HepG2 (cell line): Measurements from ENCODE around the gene AFDN. TPM values are rescaled to one million over a fixed set of nuclear protein-coding genes. Genes with fewer than 3 reads are reported as not detected.

Source experiments
- AGO2 ChIP-seq: fragments of 200-400 bp; formaldehyde crosslinking; optimal IDR thresholded peaks from 2 replicates; pipeline ENCODE3; 2017; ENCODE audit warnings: mild to moderate bottlenecking, low read depth, low read length, moderate library complexity
- BRD4 ChIP-seq: sonication (generic); formaldehyde crosslinking; IDR thresholded peaks from 2 replicates; pipeline ENCODE4 v1.4.0; 2020; ENCODE audit warnings: missing genetic modification reagents
- ELF1 ChIP-seq: sonication (generic); formaldehyde crosslinking; IDR thresholded peaks from 2 replicates; pipeline ENCODE4 v1.4.0; 2020; ENCODE audit warnings: missing genetic modification reagents
- FIP1L1 ChIP-seq: fragments of 200-400 bp; formaldehyde crosslinking; IDR thresholded peaks from 2 replicates; pipeline ENCODE4 v1.6.1; 2018; ENCODE audit warnings: low read depth, mild to moderate bottlenecking, low read length, moderate library complexity, borderline replicate concordance; ENCODE audit not compliant: insufficient read depth
- GPN1 ChIP-seq: sonication (generic); formaldehyde crosslinking; IDR thresholded peaks from 2 replicates; pipeline ENCODE4 v1.5.1; 2020; ENCODE audit warnings: missing genetic modification reagents, borderline replicate concordance
- HOXA5 ChIP-seq: sonication (generic); formaldehyde crosslinking; IDR thresholded peaks from 2 replicates; pipeline ENCODE4 v1.4.0; 2020; ENCODE audit warnings: missing genetic modification reagents
- HOXA9 ChIP-seq: sonication (generic); formaldehyde crosslinking; IDR thresholded peaks from 2 replicates; pipeline ENCODE4 v1.8.1; 2022; ENCODE audit warnings: missing genetic modification reagents, mild to moderate bottlenecking, moderate library complexity, borderline replicate concordance
- JUN ChIP-seq: sonication (generic); formaldehyde crosslinking; IDR thresholded peaks from 2 replicates; pipeline ENCODE4 v1.4.0; 2020; ENCODE audit warnings: mild to moderate bottlenecking, missing genetic modification reagents
- NCOA2 ChIP-seq: sonication (generic); formaldehyde crosslinking; IDR thresholded peaks from 2 replicates; pipeline ENCODE4 v1.8.0; 2022; ENCODE audit warnings: inconsistent platforms
- POLR2AphosphoS5 ChIP-seq: IDR thresholded peaks from 2 replicates; pipeline ENCODE4 v1.6.1; 2012; ENCODE audit warnings: low read depth, low read length
- RFX5 ChIP-seq: IDR thresholded peaks from 2 replicates; pipeline ENCODE4 v1.6.1; 2011; ENCODE audit warnings: low read depth, low read length, improper control_type of control experiment
- SMAD1 ChIP-seq: sonication (generic); formaldehyde crosslinking; IDR thresholded peaks from 2 replicates; pipeline ENCODE4 v1.4.0; 2020; ENCODE audit warnings: missing genetic modification reagents, low read depth, mild to moderate bottlenecking, borderline replicate concordance
- ZBTB20 ChIP-seq: sonication (generic); formaldehyde crosslinking; IDR thresholded peaks from 2 replicates; pipeline ENCODE4 v1.8.1; 2023; ENCODE audit warnings: missing genetic modification reagents, low read depth, mild to moderate bottlenecking, borderline replicate concordance
- ZBTB21 ChIP-seq: sonication (generic); formaldehyde crosslinking; IDR thresholded peaks from 2 replicates; pipeline ENCODE4 v1.4.0; 2020; ENCODE audit warnings: missing genetic modification reagents
- ZBTB7A ChIP-seq: sonication (generic); formaldehyde crosslinking; IDR thresholded peaks from 2 replicates; pipeline ENCODE4 v1.8.0; 2022; ENCODE audit warnings: mild to moderate bottlenecking, missing genetic modification reagents
- ZFP62 ChIP-seq: sonication (generic); formaldehyde crosslinking; IDR thresholded peaks from 2 replicates; pipeline ENCODE4 v1.4.0; 2020; ENCODE audit warnings: missing genetic modification reagents
- ZNF296 ChIP-seq: sonication (generic); formaldehyde crosslinking; conservative IDR thresholded peaks from 2 replicates; pipeline ENCODE4 v1.5.0; 2020; ENCODE audit warnings: mild to moderate bottlenecking, missing genetic modification reagents
- ZNF432 ChIP-seq: sonication (generic); formaldehyde crosslinking; IDR thresholded peaks from 2 replicates; pipeline ENCODE4 v1.5.0; 2020; ENCODE audit warnings: missing genetic modification reagents, mild to moderate bottlenecking, borderline replicate concordance
- ZNF670 ChIP-seq: sonication (generic); formaldehyde crosslinking; IDR thresholded peaks from 2 replicates; pipeline ENCODE4 v1.8.0; 2022; ENCODE audit warnings: mild to moderate bottlenecking, missing genetic modification reagents, borderline replicate concordance
- ZNF747 ChIP-seq: sonication (generic); formaldehyde crosslinking; IDR thresholded peaks from 2 replicates; pipeline ENCODE4 v1.8.1; 2023; ENCODE audit warnings: missing genetic modification reagents, mild to moderate bottlenecking, borderline replicate concordance
- ZNF782 ChIP-seq: sonication (generic); formaldehyde crosslinking; IDR thresholded peaks from 2 replicates; pipeline ENCODE4 v1.4.0; 2020; ENCODE audit warnings: missing genetic modification reagents, mild to moderate bottlenecking, borderline replicate concordance
- polyA plus RNA-seq, 8 experiments: library from polyadenylated mRNA; depleted of rRNA in 3 of 8; stranded (reverse) in 7 of 8; unstranded in 1 of 8; fragments of >200 nt; fragmentation: Illumina TruSeq in 4 of 8; extraction: Trizol in 4 of 8; gene quantifications; 2 replicates each; pipeline versions ENCODE4 v1.2.1 to v1.2.3, GENCODE V29; 2011 to 2016; ENCODE audit warnings: low read depth in 4 of 8, missing spikeins in 1 of 8, mixed read lengths in 1 of 8; ENCODE audit not compliant: insufficient read depth in 1 of 8
- total RNA-seq, 5 experiments: library from RNA; depleted of rRNA; stranded (reverse); fragments of >200 nt; fragmentation: Illumina TruSeq; extraction: Trizol; gene quantifications; 2 replicates each; pipeline ENCODE4 v1.2.3, GENCODE V29; 2016; ENCODE audit warnings: low read depth in 1 of 5
- TF ChIP-seq, protein P1 (sequence below): sonication (generic); formaldehyde crosslinking; IDR thresholded peaks from 2 replicates; pipeline ENCODE4 v1.5.0; 2020; ENCODE audit warnings: missing genetic modification reagents
- TF ChIP-seq, protein P2 (sequence below): sonication (generic); formaldehyde crosslinking; IDR thresholded peaks from 2 replicates; pipeline ENCODE4 v1.8.0; 2022; ENCODE audit warnings: missing genetic modification reagents, mild to moderate bottlenecking, inconsistent platforms, borderline replicate concordance
- TF ChIP-seq, protein P3 (sequence below), 2 experiments: sonication (generic) in 1 of 2; formaldehyde crosslinking in 1 of 2; IDR thresholded peaks; 2 replicates each; pipeline versions ENCODE4 v1.4.0 to v1.6.1; 2016 to 2020; ENCODE audit warnings: borderline replicate concordance in 1 of 2, low read depth in 1 of 2, mild to moderate bottlenecking in 1 of 2, missing genetic modification reagents in 1 of 2

Gene AFDN
- total and polyA plus RNA-seq, 2 of the 13 experiments (the other 11 are each of a cell fraction or from before 2014, with no cell fraction given) = 136 to 151 TPM

DNA sequence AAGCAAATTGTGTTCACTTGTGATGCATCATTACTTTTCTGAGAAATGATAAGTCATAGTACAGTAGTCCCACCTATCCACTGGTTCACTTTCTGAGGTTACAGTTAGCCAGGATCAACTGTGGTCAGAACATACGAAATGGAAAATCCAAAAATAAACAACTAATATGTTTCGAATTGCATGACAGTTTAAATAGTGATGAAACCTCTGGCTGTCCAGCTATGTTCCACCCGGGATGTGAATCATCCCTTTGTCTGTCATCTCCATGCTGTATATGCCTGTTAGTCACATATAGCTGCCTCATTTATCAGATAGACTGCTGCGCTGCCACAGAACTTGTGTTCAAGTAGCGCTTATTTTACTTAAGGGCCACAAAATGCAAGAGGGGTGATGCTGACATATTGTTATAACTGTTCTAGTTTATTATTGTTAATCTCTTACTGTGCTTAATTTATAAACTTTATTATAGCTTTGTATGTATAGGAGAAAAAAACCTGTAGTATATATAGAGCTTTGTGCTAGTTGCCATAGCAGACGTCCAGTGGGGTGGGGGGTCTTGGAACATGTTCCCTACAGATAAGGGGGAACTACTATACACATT, 29.2 kb downstream of the AFDN start (continued):
- TF ChIP-seq ZFP62 (CRISPR knock-in tag) (no peak), BRD4 (CRISPR knock-in tag) (no peak), AGO2 (no peak), FIP1L1 (no peak), POLR2AphosphoS5 (no peak), ZBTB7A (CRISPR knock-in tag) (no peak), RFX5 (no peak), HOXA5 (CRISPR knock-in tag) (no peak), ZNF747 (CRISPR knock-in tag) (no peak), NCOA2 (CRISPR knock-in tag) (peak; percentile 48; the same call in 1 of the 2 replicates), HOXA9 (CRISPR knock-in tag) (no peak), JUN (no peak), ZNF432 (no peak), ZNF670 (no peak), ZNF782 (CRISPR knock-in tag) (no peak), SMAD1 (CRISPR knock-in tag) (no peak), ELF1 (CRISPR knock-in tag) (no peak), ZNF296 (CRISPR knock-in tag) (no peak), ZBTB21 (CRISPR knock-in tag) (peak; percentile 33; the same call in 1 of the 2 replicates), ZBTB20 (CRISPR knock-in tag) (peak; percentile 84; the same call in 1 of the 2 replicates), GPN1 (CRISPR knock-in tag) (no peak)
- TF ChIP-seq, protein P1, sequence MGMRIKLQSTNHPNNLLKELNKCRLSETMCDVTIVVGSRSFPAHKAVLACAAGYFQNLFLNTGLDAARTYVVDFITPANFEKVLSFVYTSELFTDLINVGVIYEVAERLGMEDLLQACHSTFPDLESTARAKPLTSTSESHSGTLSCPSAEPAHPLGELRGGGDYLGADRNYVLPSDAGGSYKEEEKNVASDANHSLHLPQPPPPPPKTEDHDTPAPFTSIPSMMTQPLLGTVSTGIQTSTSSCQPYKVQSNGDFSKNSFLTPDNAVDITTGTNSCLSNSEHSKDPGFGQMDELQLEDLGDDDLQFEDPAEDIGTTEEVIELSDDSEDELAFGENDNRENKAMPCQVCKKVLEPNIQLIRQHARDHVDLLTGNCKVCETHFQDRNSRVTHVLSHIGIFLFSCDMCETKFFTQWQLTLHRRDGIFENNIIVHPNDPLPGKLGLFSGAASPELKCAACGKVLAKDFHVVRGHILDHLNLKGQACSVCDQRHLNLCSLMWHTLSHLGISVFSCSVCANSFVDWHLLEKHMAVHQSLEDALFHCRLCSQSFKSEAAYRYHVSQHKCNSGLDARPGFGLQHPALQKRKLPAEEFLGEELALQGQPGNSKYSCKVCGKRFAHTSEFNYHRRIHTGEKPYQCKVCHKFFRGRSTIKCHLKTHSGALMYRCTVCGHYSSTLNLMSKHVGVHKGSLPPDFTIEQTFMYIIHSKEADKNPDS (CRISPR knock-in tag) = no peak
- TF ChIP-seq, protein P2, sequence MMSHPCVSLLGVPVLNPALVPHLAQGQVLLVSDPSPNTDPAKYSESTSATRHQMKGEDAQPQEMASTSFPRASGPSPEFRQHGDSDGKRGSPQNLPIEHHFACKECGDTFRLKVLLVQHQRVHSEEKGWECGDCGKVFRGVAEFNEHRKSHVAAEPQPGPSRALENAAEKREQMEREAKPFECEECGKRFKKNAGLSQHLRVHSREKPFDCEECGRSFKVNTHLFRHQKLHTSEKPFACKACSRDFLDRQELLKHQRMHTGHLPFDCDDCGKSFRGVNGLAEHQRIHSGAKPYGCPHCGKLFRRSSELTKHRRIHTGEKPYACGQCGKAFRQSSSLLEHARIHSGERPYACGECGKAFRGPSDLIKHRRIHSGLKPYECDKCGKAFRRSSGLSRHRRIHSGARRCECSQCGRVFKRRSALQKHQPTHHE (CRISPR knock-in tag) = no peak
- TF ChIP-seq, protein P3, sequence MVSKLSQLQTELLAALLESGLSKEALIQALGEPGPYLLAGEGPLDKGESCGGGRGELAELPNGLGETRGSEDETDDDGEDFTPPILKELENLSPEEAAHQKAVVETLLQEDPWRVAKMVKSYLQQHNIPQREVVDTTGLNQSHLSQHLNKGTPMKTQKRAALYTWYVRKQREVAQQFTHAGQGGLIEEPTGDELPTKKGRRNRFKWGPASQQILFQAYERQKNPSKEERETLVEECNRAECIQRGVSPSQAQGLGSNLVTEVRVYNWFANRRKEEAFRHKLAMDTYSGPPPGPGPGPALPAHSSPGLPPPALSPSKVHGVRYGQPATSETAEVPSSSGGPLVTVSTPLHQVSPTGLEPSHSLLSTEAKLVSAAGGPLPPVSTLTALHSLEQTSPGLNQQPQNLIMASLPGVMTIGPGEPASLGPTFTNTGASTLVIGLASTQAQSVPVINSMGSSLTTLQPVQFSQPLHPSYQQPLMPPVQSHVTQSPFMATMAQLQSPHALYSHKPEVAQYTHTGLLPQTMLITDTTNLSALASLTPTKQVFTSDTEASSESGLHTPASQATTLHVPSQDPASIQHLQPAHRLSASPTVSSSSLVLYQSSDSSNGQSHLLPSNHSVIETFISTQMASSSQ (IDR thresholded peaks at IDR 0.05; ENCODE audit: low read depth) = no peak
- TF ChIP-seq, protein P3 (CRISPR knock-in tag; IDR thresholded peaks at IDR 0.05; ENCODE audit: borderline replicate concordance) = no peak
